IMR-90 (cell line): ENCODE measurements around the gene HDAC8. TPM values are rescaled to one million over a fixed set of nuclear protein-coding genes. Genes with fewer than 3 reads are reported as not detected.

Experiments used
- ATAC-seq: fragments of 200-7000 bp; cut with Tn5 transposase; 2 replicates; pipeline ENCODE4 v1.9.1; 2020; ENCODE audit warnings: low read depth, mild to moderate bottlenecking, moderate library complexity
- BruUV-seq: library from RNA; stranded (reverse); fragments of 400-500 nt; replicated peaks from 2 replicates; lab custom pipeline; 2021; lab: Mats Ljungman, UMichigan
- CTCF ChIA-PET: fragments of 300-600 bp; formaldehyde crosslinking; extraction: SDS; loops from one replicate; lab custom pipeline; 2021; ENCODE audit warnings: antibody characterized with exemption; lab: Yijun Ruan, JAX
- POLR2A ChIA-PET: fragments of 300-600 bp; sonication (Branson Sonifier 250); formaldehyde crosslinking; loops from one replicate; lab custom pipeline; 2022; ENCODE audit warnings: antibody characterized with exemption; ENCODE audit not compliant: unreplicated experiment; lab: Charles Lee
- DNase-seq: peaks from one replicate; pipeline ENCODE4 v3.0.0; 2013
- H2AFZ ChIP-seq: replicated peaks from 2 replicates; pipeline ENCODE3; 2013; ENCODE audit warnings: low read length, mild to moderate bottlenecking; ENCODE audit not compliant: poor library complexity
- H2AK5ac ChIP-seq: 2 replicates; pipeline ENCODE4 v1.6.1; 2013; ENCODE audit warnings: low read depth, low read length, inconsistent platforms
- H2AK9ac ChIP-seq: replicated peaks from 2 replicates; pipeline ENCODE3; 2013; ENCODE audit warnings: mild to moderate bottlenecking, low read depth, low read length, moderate library complexity; ENCODE audit not compliant: poor library complexity
- H2BK120ac ChIP-seq: 2 replicates; pipeline ENCODE4 v1.6.1; 2013; ENCODE audit warnings: low read depth, low read length, inconsistent platforms
- H2BK15ac ChIP-seq: 3 replicates; pipeline ENCODE4 v1.6.1; 2013; ENCODE audit warnings: low read depth, low read length, inconsistent platforms
- H2BK20ac ChIP-seq: 2 replicates; pipeline ENCODE4 v1.6.1; 2013; ENCODE audit warnings: low read depth, mild to moderate bottlenecking, inconsistent platforms, low read length, moderate library complexity
- H2BK5ac ChIP-seq: 2 replicates; pipeline ENCODE4 v1.6.1; 2013; ENCODE audit warnings: mild to moderate bottlenecking, low read depth, low read length, inconsistent platforms; ENCODE audit not compliant: poor library complexity, severe bottlenecking
- H3K14ac ChIP-seq: replicated peaks from 2 replicates; pipeline ENCODE4 v1.6.1; 2013; ENCODE audit warnings: low read depth, low read length, inconsistent platforms
- H3K18ac ChIP-seq: 2 replicates; pipeline ENCODE4 v1.6.1; 2013; ENCODE audit warnings: low read depth, low read length, control low read depth
- H3K23ac ChIP-seq: 2 replicates; pipeline ENCODE4 v1.6.1; 2013; ENCODE audit warnings: low read depth, low read length, inconsistent platforms
- H3K27ac ChIP-seq: 2 replicates; pipeline ENCODE4 v1.5.1; 2013; ENCODE audit warnings: mild to moderate bottlenecking, control low read depth, low read length; ENCODE audit not compliant: insufficient read depth
- H3K27me3 ChIP-seq: 2 replicates; pipeline ENCODE4 v1.6.1; 2013; ENCODE audit warnings: low read length; ENCODE audit not compliant: control insufficient read depth, insufficient read depth
- H3K36me3 ChIP-seq: 2 replicates; pipeline ENCODE4 v1.6.1; 2013; ENCODE audit warnings: low read length, mixed read lengths; ENCODE audit not compliant: control insufficient read depth, insufficient read depth
- H3K4ac ChIP-seq: 2 replicates; pipeline ENCODE4 v1.6.1; 2013; ENCODE audit warnings: low read depth, low read length, inconsistent platforms
- H3K4me1 ChIP-seq: 2 replicates; pipeline ENCODE4 v1.6.1; 2013; ENCODE audit warnings: low read length, mixed read lengths; ENCODE audit not compliant: control insufficient read depth, insufficient read depth
- H3K4me2 ChIP-seq: 2 replicates; pipeline ENCODE4 v1.6.1; 2013; ENCODE audit warnings: low read depth, mild to moderate bottlenecking, control low read depth, low read length, moderate library complexity
- H3K4me3 ChIP-seq: 2 replicates; pipeline ENCODE4 v1.5.1; 2013; ENCODE audit warnings: low read depth, mild to moderate bottlenecking, control low read depth, low read length, moderate library complexity; ENCODE audit not compliant: insufficient read depth
- H3K56ac ChIP-seq: 2 replicates; pipeline ENCODE4 v1.6.1; 2013; ENCODE audit warnings: low read length, inconsistent platforms; ENCODE audit not compliant: insufficient read depth; ENCODE audit errors: extremely low read depth
- H3K79me1 ChIP-seq, 2 experiments: 2 replicates each; pipeline ENCODE4 v1.6.1; 2013; ENCODE audit warnings: low read length in 2 of 2, inconsistent platforms in 1 of 2, low read depth in 1 of 2
- H3K9ac ChIP-seq: 2 replicates; pipeline ENCODE4 v1.6.1; 2013; ENCODE audit warnings: low read depth, low read length, control low read depth
- H3K9me1 ChIP-seq: 2 replicates; pipeline ENCODE4 v1.6.1; 2013; ENCODE audit warnings: low read length, inconsistent platforms; ENCODE audit not compliant: insufficient read depth
- H3K9me3 ChIP-seq: 2 replicates; pipeline ENCODE4 v1.6.1; 2013; ENCODE audit warnings: low read length; ENCODE audit not compliant: control insufficient read depth, insufficient read depth
- H4K20me1 ChIP-seq: 2 replicates; pipeline ENCODE4 v1.6.1; 2013; ENCODE audit warnings: low read length, inconsistent platforms; ENCODE audit not compliant: insufficient read depth
- H4K5ac ChIP-seq: 2 replicates; pipeline ENCODE4 v1.6.1; 2013; ENCODE audit warnings: mild to moderate bottlenecking, low read depth, low read length, control low read depth
- H4K8ac ChIP-seq, 2 experiments: 2 replicates each; pipeline ENCODE4 v1.6.1; 2013; ENCODE audit warnings: low read depth in 2 of 2, low read length in 2 of 2, control low read depth in 1 of 2, inconsistent platforms in 1 of 2
- H4K91ac ChIP-seq: 2 replicates; pipeline ENCODE4 v1.6.1; 2013; ENCODE audit warnings: low read depth, low read length, inconsistent platforms; ENCODE audit not compliant: insufficient read depth
- BHLHE40 ChIP-seq: fragments of 150-350 bp; IDR thresholded peaks from 2 replicates; pipeline ENCODE4 v1.6.1; 2016; ENCODE audit warnings: mild to moderate bottlenecking, low read depth, low read length
- CEBPB ChIP-seq: IDR thresholded peaks from 2 replicates; pipeline ENCODE4 v1.6.1; 2012; ENCODE audit warnings: low read depth, low read length, improper control_type of control experiment
- CHD1 ChIP-seq: IDR thresholded peaks from 2 replicates; pipeline ENCODE4 v1.6.1; 2012; ENCODE audit warnings: low read depth, low read length, improper control_type of control experiment
- CTCF ChIP-seq: conservative IDR thresholded peaks from 2 replicates; pipeline ENCODE4 v1.5.1; 2012; ENCODE audit warnings: mild to moderate bottlenecking, low read depth, low read length, improper control_type of control experiment
- ELK1 ChIP-seq: fragments of 150-350 bp; IDR thresholded peaks from 2 replicates; pipeline ENCODE4 v1.6.1; 2016; ENCODE audit warnings: low read depth, mild to moderate bottlenecking, low read length, moderate library complexity, borderline replicate concordance
- MAFK ChIP-seq: IDR thresholded peaks from 2 replicates; pipeline ENCODE4 v1.6.1; 2012; ENCODE audit warnings: low read depth, low read length, improper control_type of control experiment
- MAZ ChIP-seq: IDR thresholded peaks from 2 replicates; pipeline ENCODE4 v1.6.1; 2012; ENCODE audit warnings: low read depth, mild to moderate bottlenecking, low read length, improper control_type of control experiment, moderate library complexity, borderline replicate concordance
- MXI1 ChIP-seq: IDR thresholded peaks from 2 replicates; pipeline ENCODE4 v1.6.1; 2012; ENCODE audit warnings: low read depth, mild to moderate bottlenecking, low read length, moderate library complexity, borderline replicate concordance
- NFE2L2 ChIP-seq: fragments of 150-350 bp; IDR thresholded peaks from 2 replicates; pipeline ENCODE4 v1.6.1; 2016; ENCODE audit warnings: low read depth, mild to moderate bottlenecking, low read length
- RCOR1 ChIP-seq: IDR thresholded peaks from 2 replicates; pipeline ENCODE4 v1.6.1; 2012; ENCODE audit warnings: mild to moderate bottlenecking, low read length, improper control_type of control experiment; ENCODE audit not compliant: insufficient replicate concordance
- SMC3 ChIP-seq: fragments of 150-350 bp; IDR thresholded peaks from 2 replicates; pipeline ENCODE4 v1.6.1; 2016; ENCODE audit warnings: low read depth, mild to moderate bottlenecking, antibody characterized with exemption, low read length, moderate library complexity
- USF2 ChIP-seq: fragments of 150-350 bp; IDR thresholded peaks from 2 replicates; pipeline ENCODE4 v1.6.1; 2017; ENCODE audit warnings: mild to moderate bottlenecking, antibody characterized with exemption, low read length, low read depth
- WGBS, 2 experiments: methylation state at CpG; one replicate each; pipeline versions ENCODE4 v1.1.5 to v1.1.7; 2013; ENCODE audit warnings: missing lambda C conversion rate in 2 of 2; ENCODE audit not compliant: insufficient read length in 1 of 2; ENCODE audit errors: extremely low coverage in 2 of 2; 5-methylcytosine and 5-hydroxymethylcytosine counted together
- dilution Hi-C: fragments of 300-500 bp; cut with HindIII; formaldehyde crosslinking; loops from one replicate; pipeline ENCODE4 v1.14.3; 2018; ENCODE audit warnings: low sequenced_read_pairs; ENCODE audit not compliant: unreplicated experiment
- in situ Hi-C: fragments of 300-500 bp; cut with MboI; formaldehyde crosslinking; loops from 3 replicates; pipeline ENCODE4 v1.14.3; 2019; ENCODE audit warnings: low sequenced_read_pairs, inconsistent platforms, mixed read lengths
- intact Hi-C: fragments of 100-400 bp; cut with micrococcal nuclease; formaldehyde crosslinking; loops from 2 replicates; pipeline ENCODE4 v1.10.0; 2022
- polyA plus RNA-seq, 3 experiments: library from polyadenylated mRNA; depleted of rRNA; stranded (reverse); fragments of >200 nt; gene quantifications; 2 replicates each; pipeline ENCODE4 v1.2.3, GENCODE V29; 2012; ENCODE audit warnings: low replicate concordance in 1 of 3
- total RNA-seq: library from RNA; depleted of rRNA; stranded (reverse); fragments of >200 nt; gene quantifications from 2 replicates; pipeline ENCODE4 v1.2.3, GENCODE V29; 2012

Gene HDAC8
- total and polyA plus RNA-seq, 2 of the 4 experiments (the other 2 are of a cell fraction) = 16.1 to 28.5 TPM

- no peak for TF ChIP-seq NFE2L2
- no peak for TF ChIP-seq ELK1
- TF ChIP-seq CTCF = no peak
- TF ChIP-seq CEBPB = no peak
- TF ChIP-seq USF2 = no peak
- no peak for TF ChIP-seq MAZ
- no peak for TF ChIP-seq RCOR1
- no peak for TF ChIP-seq BHLHE40
- no peak for TF ChIP-seq MXI1
- TF ChIP-seq MAFK = no peak
- TF ChIP-seq SMC3 = no peak
- no peak for TF ChIP-seq CHD1
- no peak overlapping the region for H3K9ac ChIP-seq
- H2BK5ac ChIP-seq = no peak overlapping the region
- H4K5ac ChIP-seq = no peak overlapping the region
- dilution Hi-C loops (no loop called here), in situ Hi-C loops (no loop called here), intact Hi-C loops (no loop called here)
- no peaks in the 10 kb centered on the region for H3K9me3 ChIP-seq
- H2AK5ac ChIP-seq = no peak overlapping the region
- no TSS peak for BruUV-seq
- no peak overlapping the region for H2BK120ac ChIP-seq
- no peak overlapping the region for H2BK20ac ChIP-seq
- no peak for ATAC-seq
- H4K8ac ChIP-seq = no peak overlapping the region
- no peaks in the 10 kb centered on the region for H4K20me1 ChIP-seq
- no peak overlapping the region for H2AFZ ChIP-seq
- no peak overlapping the region for H3K14ac ChIP-seq
- peaks cover 0 to 6% of the 10 kb centered on the region in 2 experiments; a peak in 1 of 4 replicates for H3K79me1 ChIP-seq
- no peak overlapping the region for H4K91ac ChIP-seq
- H3K4me1 ChIP-seq = no peaks in the 10 kb centered on the region
- ChIA-PET CTCF (no interaction called here), POLR2A (no interaction called here)
- H2BK15ac ChIP-seq = no peak overlapping the region
- WGBS, 2 experiments = 76% methylated on average over 5 of the region's 6 CpGs; no CpG with 5 or more reads in 1 of the 2 experiments
- no peak overlapping the region for H3K18ac ChIP-seq
- no peak overlapping the region for H3K4me3 ChIP-seq
- no peak overlapping the region for H3K23ac ChIP-seq
- H3K4me2 ChIP-seq = no peak overlapping the region
- H3K56ac ChIP-seq = no peak overlapping the region
- DNase-seq = no peak
- H3K9me1 ChIP-seq = no peaks in the 10 kb centered on the region
- peaks cover 5% of the 10 kb centered on the region for H3K27me3 ChIP-seq
- H3K27ac ChIP-seq = no peak overlapping the region
- H3K4ac ChIP-seq = no peak overlapping the region
- no peak overlapping the region for H2AK9ac ChIP-seq
- 0 out of 2 replicates have a peak, but pooled peaks cover 1% of the 10 kb centered on the region for H3K36me3 ChIP-seq
These were observed 77.6 kb downstream of the HDAC8 start for GRCh38 chrX:72495046-72495445.
